Fibroblast of mammary gland (primary cell): ENCODE results near the gene CCDC24.

Source experiments
- DNase-seq: peaks from one replicate; pipeline ENCODE4 v3.0.0-alpha.2; 2010; ENCODE audit warnings: low read depth
- H3K4me3 ChIP-seq: 2 replicates; pipeline ENCODE4 v1.5.1; 2011; ENCODE audit warnings: low read depth, mild to moderate bottlenecking, low read length, moderate library complexity; ENCODE audit not compliant: control insufficient read depth
- TF ChIP-seq, protein P1 (sequence below): conservative IDR thresholded peaks from 2 replicates; pipeline ENCODE4 v1.5.1; 2011; ENCODE audit warnings: low read depth, low read length, inconsistent platforms; ENCODE audit not compliant: control insufficient read depth, insufficient read depth

CCDC24 gene

DNA sequence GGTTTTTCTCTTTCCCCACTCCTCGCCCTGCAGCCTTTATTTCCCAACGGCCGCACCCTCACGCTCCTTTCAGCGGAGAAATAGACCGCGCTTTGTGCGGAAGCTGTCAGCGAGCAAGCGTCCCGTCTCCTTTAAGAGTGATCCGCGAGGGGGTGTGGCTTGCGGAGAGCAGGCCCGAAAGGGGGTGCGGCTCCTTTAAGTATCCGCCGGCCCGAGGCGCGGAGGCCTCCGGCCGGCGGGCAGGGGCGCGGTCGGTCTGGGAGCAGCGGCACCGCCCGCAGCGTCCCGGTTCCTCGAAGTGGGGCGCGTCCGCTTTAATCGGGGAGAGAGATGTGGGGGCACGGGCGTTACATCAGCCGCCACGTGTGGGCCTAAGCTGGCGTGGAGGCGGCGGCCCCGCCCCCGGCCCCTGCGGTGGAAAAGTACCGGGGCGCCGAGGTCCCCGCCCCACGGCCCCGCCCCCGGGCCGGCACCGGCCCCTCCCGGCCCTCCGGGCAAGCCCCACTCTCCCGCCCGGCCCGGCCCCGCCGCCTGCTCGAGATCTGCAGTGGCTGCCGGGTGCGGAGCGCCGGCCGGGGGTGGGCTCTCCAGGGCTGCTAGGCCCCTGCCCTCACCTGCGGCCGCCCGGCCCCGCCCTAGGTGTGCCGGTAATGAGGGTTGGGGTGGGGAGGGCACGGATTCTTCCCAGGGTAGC is 38.7 kb downstream of the CCDC24 start:
- peak; percentile 84 for DNase-seq
- peak overlapping the region; percentile 62 for H3K4me3 ChIP-seq
- TF ChIP-seq, protein P1, sequence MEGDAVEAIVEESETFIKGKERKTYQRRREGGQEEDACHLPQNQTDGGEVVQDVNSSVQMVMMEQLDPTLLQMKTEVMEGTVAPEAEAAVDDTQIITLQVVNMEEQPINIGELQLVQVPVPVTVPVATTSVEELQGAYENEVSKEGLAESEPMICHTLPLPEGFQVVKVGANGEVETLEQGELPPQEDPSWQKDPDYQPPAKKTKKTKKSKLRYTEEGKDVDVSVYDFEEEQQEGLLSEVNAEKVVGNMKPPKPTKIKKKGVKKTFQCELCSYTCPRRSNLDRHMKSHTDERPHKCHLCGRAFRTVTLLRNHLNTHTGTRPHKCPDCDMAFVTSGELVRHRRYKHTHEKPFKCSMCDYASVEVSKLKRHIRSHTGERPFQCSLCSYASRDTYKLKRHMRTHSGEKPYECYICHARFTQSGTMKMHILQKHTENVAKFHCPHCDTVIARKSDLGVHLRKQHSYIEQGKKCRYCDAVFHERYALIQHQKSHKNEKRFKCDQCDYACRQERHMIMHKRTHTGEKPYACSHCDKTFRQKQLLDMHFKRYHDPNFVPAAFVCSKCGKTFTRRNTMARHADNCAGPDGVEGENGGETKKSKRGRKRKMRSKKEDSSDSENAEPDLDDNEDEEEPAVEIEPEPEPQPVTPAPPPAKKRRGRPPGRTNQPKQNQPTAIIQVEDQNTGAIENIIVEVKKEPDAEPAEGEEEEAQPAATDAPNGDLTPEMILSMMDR, result no peak

DNA sequence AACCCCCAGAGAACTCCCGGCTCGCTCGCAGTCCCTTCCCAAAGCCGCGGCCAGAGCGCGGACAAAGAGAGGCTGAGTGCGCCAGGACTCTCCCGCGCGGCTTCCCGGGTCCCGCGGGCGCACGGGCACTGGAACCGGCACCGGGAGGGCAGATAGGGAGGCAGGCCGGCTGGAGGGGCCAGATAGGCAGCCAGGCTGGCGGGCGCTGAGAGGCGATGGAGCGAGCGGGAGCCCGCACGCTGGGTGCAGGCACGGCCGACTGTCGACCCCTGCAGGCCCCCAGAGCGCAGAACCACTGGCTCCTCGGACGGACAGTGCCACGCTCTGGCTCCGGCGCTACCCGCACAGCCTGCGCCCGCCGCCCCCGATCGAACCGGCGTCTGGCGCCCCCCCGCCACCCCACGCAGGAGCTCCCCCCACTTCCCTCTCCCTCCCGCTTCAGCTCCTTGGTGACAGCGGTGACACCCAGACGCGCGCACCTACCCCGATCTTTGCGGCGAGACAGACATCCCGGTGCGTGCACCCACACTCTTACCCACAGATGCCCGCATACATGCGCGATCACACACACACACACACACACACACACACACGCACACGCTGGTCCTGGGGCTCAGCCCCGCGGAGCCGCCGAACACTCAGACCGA is 39.3 kb downstream of the CCDC24 start:
- peak; percentile 27 for DNase-seq
- peak overlapping the region; percentile 62 for H3K4me3 ChIP-seq
- TF ChIP-seq, protein P1, result no peak

DNA sequence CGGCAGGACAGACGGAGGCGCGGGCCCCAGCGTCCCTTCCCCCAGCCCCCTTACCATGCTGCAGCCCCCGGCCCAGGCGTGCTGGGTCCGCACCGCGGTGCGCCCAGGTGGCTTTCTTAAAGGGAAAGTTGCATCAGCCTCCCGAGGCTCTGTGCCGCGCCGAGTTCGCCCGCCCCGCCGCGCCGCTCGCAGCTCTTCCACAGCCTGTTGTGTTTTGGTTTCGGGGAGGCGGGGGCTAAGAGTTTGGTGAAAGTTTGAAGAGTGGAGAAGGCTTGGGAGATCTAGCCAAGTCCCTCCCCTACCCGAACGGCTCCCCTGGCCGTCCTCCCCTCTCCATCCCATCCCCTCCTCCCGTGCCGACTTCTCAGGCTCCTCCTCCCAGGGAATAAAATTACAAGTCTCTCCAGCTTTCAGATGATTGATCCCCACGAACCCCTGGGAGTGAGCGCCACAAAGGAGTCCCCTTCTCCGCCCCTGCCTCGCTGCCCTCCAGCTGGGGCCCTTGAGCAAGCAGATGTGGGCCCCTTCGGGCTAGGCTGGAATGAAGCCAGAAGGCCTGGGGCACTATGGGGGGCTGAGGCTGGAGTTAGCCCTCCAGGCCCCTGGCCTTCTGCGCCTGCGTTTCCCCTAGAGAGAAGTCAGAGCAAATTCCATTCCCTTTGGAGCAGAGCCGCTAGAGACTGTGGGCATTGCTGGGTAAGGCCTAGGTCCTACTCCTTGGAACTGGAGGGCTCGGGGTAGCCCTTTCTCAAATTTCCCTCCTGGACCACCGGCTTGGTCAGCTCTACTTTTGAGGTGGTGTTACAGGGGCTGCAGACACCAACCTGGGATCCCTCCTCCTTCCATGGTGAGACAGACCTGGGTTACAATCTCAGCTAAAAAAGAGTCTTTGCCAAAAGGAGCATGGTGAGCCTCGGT is 40.1 kb downstream of the CCDC24 start, which contains the start of gene SLC6A9:
TSS of gene SLC6A9 (minus strand) at position 211 of the 918 bp plus-strand sequence. CDS start 7,185 bp downstream, outside the sequence.
- TF ChIP-seq, protein P1, result no peak
- H3K4me3 ChIP-seq, result peak within 1 kb of the TSS; percentile 62
- DNase-seq, result peak; percentile 75

DNA sequence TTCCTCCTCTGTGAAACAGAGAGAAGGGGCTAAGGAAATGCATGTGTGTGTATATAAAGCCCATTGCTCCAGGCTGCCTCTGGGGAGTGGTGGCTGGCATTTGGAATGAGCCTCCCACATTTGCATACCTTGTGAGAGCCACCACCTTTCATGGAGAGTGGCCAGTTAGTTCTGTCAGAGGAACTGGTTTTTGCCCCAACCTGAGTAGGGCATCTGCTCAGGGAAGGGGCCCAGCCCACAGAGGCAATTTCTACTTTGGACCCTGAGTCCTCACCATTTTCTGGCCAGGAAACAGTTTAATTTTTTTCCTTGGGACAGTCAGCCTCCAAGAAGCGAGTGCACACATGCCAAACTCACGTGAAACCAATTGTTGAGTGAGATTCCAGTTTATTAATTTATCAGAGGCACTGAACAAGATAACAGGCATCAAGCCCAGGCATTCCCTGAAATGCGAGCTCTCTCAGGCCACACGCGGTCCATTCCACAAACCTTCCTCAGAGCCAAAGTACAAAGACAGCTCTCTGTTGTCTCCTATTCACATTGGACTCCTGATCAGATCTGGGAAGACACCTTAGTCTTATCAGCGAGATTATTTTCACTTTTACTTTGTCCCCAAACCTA is 40.9 kb downstream of the CCDC24 start:
- H3K4me3 ChIP-seq, result no peak overlapping the region
- DNase-seq, result no peak
- TF ChIP-seq, protein P1, result no peak

DNA sequence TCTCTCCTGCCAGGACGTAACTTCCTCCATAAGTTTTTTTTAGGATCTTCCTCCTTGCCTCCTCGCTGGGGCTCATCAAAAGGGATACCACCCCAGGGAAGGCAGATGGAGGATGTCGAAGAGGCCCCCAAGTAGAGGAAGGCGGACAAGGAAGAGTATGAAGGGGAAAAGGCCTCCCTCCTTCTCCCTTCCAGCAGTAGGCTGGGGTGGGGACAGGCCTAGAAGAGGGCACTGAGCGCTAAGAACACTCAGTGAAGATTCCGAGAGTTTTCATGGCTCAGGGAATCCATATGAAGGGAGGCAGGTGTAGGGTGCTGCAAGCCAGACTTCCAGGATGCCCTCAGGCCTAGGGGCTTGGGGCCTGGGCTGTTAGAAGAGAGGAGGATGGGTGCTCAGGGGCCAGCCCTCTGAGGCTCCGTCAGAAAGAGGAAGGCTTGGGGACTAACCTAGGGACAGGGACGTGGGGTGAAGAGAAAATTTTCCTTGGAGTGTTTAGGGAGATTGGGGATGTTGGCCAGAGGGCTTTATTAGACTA is 41.7 kb downstream of the CCDC24 start:
- DNase-seq, result no peak
- H3K4me3 ChIP-seq, result no peak overlapping the region
- TF ChIP-seq, protein P1, result no peak

DNA sequence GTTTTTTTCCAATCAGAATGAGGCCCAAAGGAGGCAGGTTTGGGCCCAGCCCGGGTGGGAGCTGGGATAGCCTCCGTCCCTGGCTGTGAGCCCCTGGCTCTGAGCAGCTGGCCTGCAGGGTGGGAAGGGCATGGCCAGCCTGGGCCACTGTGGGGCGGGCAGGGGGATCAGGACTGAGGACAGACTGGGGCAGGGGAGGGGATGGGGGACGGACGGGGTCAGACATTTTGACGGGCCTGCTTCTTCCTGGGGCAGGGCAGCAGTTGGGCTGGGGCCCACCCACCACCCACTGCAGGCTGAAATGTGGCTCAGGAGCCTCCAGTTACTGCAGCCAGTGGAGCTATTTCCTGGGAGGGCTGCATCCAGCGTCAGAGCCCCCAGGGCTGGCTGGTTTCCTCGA is 42.4 kb downstream of the CCDC24 start:
- no peak for DNase-seq
- H3K4me3 ChIP-seq, result no peak overlapping the region
- TF ChIP-seq, protein P1, result no peak
